ENCODE measurements around the gene ITGB3.
"Not testable (repeated sequence)": the region's sequence is repeated elsewhere in the genome, so short reads cannot be mapped to it uniquely, and the experiment has no call there.

ITGB3 gene

DNA sequence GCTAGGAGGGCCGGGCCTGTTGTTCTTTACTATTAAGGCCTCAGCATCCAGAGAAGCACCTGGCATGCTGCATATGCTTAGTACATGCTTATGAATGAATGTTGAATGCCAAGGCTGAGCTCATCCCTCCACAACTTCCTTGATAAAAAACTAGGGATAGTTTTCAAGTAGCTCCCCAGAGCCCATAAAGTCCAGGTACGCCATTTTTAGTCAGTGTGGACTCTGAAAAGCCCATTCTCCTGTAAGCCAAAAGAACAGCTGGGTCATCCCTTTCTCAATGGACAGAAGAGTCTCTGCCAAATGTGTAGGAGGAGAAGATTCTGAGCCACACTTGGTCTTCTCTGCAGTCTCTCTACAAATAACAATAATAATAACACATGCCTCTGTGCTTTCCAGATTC lies 8.9 kb upstream of the ITGB3 start:
- DNase-seq (ENCODE audit: low spot score) = no peak

DNA sequence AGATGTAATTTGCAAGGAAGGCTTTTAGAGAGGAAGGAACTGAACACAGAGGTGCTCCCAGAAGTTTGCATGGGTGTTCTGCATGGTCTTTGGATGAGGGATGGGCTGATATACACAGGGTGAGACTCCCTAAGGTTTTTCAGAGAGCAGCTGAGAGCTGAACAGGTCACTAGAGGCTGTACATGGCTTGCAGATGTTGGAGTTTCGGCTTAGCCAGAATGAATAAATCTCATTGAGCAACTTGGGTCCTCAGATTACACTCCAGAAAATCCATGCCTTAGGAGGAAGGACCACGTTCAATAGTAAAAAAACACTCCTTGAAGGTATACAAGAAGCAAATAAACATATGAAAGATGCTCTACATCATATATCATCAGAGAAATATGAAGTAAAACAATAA lies 7.5 kb upstream of the ITGB3 start:
- no peak for DNase-seq (ENCODE audit: low spot score)

DNA sequence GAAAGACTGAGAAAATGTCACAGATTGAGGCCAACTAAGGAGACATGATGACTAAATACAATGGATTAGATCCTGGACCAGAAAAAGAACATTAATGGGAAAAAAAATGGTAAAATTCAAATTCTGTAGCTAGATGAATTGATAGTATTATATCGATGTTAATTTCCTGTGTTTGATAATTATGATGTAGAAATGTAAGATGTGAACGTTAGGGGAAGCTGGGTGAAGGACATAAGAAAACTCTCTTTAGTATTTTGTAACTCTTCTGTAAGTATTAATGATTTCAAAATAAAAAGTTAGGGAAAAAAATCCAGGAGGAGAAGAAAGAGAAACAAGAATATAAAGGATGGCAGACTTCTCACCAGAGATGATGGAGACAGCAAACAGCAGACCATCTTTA lies 2.8 kb upstream of the ITGB3 start:
- DNase-seq (ENCODE audit: low spot score) = no peak

DNA sequence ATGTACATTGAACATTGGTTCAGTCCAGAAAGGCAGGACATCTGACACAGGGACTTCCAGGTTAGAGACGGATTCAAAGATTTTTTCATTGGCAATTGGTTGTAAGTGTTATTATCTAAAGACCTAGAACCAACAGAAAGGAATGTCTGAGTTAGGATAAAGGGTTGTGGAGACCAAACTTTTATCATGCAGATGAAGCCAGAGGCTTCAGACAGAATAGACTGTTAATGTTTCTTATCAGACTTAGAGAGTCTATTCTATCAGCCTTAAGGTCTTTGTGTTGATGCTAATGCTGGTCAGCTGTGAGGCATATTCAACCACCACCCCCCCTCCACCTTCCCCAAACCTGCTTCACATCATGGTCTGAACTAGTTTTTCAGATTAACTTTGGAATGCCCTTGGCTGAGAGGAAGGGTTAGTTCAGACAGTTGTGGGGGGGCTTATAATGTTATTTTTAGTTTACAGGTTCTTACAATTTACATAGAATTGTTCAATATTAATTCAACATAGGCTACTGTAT lies 2.1 kb upstream of the ITGB3 start:
- no peak for DNase-seq (ENCODE audit: low spot score)

DNA sequence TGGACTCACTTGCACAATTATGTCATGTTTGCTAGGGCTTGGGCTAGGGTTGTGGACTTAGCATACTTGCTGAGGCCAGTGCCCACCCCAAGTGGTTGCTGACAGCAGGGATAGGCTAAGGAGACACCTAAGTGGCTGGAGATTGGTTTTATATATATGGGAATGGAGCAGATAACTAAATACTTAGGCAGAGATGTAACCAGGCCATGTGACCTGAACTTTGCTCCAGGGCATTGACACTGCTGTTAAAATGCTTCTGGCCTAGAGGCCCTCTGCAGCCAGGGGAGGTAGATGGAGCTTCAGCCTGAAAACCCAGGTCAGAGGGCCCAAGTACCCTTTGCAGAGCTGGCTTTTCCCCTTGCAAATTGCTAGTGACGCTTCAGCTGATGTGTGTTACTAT lies 1.4 kb upstream of the ITGB3 start:
- peak; percentile 49 for DNase-seq (ENCODE audit: low spot score)

DNA sequence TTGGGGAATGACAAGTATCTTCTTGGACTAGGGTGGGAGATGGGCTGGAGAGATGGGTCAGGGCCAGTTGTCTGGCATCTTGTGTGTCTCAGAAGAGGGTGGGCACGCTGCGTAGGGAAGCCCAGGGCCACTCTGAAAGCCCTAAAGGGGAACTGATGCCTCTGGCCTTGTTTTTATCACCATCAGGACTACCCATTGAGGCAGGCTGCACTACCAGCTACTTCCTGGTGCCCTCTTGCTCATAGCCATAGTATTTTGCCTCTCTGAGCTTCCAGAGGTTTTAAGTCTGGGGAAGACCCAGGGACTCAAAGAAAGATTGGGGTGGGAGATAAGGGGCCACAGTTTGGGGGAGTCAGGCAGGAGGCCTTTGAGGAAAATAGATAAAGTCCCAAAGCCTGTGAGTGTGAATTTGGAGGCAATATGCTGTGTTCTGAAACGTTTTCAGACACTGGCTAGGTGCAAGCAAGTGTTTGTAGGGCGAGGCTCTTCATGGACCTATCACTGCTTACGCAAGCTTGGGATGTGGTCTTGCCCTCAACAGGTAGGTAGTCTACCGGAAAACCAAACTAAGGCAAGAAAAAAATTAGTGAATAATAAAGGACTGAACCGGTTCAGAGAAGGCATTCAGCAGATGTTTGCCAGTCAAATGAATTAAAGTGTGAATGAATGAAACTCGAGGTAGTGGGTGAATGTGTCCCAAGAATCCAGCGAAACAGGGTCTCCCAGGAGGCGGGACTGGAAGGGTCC lies 688 bp upstream of the ITGB3 start:
- DNase-seq (ENCODE audit: low spot score) = no peak

DNA sequence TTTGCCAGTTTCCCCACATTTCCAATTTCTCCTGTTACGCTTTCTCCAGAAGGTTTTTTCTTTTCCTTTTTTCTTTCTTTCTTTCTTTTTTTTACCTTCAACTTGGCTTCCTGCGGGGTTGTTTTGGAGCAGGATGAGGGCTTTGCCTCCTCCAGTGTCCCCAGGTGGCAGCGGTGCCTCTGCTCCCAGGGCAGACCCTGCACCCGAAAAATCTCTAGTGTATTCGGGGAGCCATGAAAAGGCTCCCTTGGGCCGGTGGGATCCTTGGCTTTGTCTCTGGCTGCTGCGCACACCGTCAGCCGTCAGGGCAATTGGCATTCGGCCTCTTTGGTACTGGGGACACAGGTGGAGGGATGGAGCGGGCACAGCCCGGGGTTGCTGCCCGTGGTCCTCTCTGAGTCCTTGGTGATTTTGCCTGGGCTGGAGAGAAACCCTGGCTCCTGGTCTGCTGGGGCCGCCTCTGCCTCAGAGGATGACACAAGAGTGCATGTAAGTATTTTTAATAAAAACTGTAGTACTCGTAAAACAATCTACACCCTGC lies 846 bp downstream of the ITGB3 start:
- no peak for DNase-seq (ENCODE audit: low spot score)

DNA sequence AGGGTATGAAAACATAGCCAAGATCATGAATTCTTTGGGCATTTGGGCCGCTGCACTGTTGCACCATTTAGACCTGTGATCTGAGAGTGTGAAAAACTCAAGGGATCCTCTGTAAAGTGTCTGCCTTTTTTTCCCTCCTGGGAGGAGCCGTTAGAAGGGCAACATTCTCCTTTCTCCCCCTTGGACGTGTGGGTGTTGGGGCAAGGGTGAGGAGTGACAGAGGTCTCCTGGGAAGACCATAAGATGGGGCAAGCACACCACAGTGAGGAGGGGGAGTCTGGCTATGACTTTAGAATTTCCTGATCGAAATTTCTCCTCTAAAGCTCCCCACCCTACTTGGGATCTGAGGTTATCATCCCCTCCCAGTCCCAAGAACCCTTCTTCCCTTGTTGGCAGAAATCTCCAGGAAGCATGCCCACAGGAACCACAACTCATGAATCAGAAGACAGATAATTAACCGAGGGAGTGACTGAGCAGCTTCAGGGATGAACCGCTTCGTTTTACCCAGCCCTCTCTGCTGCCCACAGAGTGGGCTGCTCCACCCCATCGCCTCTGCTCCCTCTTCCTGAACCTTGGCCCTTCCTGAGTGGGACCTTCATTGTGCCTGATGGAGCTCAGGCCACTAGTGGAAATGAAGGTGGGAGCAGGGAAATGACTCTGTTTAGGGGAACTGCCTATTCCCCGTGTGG lies 4.2 kb downstream of the ITGB3 start:
- no peak for DNase-seq (ENCODE audit: low spot score)

DNA sequence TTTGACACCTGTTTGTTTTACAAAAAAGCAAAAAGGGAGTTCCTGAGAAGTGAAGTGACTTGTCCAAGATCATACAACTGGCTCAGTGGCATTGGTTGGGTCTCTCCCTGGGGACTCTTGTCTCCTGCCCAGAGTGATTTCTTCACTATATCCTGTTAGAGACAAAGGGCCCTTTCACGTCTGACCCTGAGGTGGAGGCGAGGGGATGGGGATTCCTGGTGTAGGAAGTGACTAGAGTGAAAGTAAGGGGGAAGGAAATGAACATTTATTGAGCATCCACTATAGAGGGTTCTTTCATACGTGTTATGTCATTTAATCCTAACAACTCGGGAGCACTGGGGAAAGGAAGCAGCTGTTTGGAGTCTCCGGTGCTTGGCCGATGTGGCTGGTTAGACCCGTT lies 9.0 kb downstream of the ITGB3 start:
- DNase-seq (ENCODE audit: low spot score) = no peak

DNA sequence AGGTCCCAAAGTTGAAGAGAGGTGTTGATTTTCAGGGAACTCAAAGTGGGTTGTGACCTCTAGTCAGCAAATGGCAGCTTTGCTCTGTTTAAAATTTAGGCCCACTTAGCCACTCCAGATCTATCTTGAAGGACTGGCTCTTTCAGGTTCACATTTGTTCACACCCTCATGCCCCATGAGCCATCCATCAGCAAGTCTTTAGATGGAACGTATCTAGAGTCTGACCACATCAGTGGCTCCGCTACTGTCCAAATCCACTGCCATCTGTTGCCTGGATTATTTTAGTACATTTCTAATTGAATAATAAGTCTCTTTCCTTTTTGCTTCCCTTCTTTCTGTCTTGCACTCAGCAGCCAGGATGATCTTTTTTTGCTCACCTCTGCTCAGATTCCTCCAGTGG lies 10.5 kb downstream of the ITGB3 start:
- no peak for DNase-seq (ENCODE audit: low spot score)

DNA sequence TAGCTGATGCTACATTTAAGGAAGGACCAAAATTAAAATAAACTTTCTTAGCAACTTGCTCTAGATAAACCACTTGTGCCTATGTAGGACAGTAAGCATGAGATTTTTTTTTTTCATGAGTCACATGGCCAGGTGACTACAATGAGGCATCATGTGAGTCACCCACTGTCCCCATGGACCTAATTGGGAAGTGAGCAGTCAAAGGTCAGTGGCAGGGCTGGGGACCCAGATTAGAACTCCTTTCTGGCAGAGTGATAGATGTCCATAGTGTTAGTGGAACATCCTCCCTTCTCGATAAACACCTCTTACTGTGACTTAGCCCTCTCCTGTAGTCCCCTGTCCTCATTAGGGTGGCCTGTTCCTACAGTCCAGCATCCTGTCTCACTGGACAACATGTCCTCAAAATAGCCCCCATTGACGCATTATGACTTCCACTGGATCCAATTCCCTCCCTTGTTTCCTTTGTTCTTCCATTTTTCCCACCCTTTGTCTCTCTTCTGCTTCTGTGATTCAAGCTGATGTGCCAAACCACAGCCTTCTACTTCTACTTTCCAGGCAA lies 12.4 kb downstream of the ITGB3 start:
- DNase-seq (ENCODE audit: low spot score) = no peak

DNA sequence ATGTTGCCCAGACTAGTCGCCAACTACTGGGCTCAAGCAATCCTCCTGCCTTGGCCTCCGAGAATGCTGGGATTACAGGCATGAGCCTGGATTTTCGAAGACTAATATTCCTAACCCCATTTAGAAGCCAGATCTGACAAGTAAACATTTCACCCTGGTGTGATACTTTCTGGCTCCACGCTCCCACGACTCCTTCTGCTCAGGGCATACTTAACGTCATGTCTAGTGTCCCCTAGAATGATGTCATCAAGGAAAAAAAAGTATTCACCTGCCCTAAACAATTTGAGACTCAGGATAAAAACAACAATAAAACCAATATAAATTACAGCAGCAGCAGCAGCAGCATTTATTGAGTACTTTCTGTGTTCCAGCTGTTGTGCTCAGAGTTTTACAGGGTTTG lies 13.2 kb downstream of the ITGB3 start:
- no peak for DNase-seq (ENCODE audit: low spot score)

DNA sequence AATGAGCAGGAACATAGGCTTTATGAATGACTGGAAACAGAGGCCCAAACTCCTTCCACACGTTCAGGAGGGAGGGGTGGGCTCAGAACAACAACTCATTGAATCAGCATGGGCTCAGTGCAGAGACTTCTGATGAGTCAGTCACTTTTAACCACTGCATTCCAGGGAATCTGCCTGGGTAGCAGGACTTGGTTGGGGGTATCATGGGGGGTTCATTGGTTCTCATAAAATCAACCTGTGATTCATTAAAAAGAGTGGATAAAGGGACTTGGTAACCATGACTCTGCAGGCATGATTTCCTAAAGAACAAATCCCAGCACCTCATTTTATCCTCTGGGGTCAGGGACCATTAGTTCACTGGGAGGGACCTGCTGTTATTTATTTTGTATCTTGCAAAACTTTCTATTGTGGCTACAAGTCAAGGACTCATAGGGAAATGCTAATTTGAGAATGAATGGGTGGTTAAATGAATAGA lies 13.8 kb downstream of the ITGB3 start:
- DNase-seq (ENCODE audit: low spot score) = no peak

DNA sequence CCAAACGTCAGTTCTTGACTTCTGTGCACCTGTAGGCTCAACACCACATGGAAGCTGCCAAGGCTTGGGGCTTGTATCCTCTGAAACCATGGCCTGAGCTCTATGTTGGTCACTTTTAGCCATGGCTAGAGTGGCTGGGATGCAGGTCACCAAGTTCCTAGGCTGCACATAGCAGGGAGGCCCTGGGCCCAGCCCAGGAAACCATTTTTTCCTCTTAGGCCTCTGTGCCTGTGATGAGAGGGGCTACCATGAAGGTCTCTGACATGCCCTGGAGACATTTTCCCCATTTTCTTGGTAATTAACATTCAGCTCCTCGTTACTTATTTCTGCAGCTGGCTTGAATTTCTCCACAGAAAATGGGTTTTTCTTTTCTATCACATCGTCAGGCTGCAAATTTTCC lies 15.3 kb downstream of the ITGB3 start:
- not testable (repeated sequence) for DNase-seq (ENCODE audit: low spot score)

DNA sequence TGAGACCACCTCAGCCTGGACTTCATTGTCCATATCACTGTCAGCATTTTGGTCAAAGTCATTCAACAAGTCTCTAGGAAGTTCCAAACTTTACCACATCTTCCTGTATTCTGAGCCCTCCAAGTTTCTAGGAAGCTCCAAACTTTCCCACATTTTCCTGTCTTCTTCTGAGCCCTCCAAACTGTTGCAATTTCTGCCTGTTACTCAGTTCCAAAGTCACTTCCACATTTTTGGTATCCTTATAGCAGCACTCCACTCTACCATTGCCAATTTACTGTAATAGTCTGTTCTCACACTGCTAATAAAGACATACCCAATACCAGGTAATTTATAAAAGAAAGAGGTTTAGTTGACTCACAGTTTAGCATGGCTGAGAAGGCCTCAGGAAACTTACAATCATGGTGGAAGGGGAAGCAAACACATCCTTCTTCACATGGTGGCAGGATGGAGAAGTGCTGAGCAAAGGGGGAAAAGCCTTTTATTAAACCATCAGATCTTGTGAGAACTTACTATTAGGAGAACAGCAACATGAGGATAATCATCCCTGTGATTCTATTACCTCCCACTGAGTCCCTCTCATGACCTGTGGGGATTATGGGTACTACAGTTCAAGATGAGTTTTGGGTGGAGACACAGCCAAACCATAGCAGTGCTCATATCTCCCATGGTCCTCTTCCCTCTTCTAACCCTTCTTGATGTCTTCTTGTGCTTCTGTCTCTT lies 16.1 kb downstream of the ITGB3 start:
- DNase-seq (ENCODE audit: low spot score) = not testable (repeated sequence)

DNA sequence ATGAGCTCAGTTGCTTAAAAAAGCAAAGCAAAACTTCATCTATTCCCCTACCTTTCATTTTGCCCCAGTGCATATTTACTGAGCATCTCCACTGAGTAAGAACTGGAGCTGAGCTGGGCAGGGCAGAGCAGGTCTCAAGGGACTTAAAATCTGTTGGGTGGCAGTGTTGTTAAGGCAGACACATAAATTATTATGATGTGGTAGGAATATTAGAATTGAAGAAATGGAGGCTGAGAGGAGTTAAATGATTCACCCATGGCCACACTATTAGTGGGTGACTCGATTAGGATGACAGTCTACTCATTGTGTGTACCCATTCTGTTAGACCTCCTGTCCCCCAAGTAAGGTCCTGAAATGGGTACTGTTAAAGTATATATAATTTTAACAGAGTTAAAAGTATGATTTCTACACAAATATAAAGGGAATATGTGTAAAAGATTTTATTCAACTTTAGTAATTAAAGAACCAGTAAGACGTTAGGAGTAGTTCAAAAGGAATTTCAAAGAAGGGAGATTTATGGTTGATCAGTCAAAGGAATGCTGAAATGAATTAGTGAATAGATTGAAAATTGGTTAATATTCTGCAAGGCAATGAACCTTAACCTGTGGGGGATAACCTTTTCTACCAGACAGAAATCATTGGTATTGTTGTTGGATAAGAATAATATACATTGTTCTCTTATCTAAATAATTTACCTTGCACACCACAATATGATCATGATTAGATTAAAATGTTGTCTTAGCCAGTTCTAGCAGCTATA lies 17.5 kb downstream of the ITGB3 start:
- DNase-seq (ENCODE audit: low spot score) = no peak

DNA sequence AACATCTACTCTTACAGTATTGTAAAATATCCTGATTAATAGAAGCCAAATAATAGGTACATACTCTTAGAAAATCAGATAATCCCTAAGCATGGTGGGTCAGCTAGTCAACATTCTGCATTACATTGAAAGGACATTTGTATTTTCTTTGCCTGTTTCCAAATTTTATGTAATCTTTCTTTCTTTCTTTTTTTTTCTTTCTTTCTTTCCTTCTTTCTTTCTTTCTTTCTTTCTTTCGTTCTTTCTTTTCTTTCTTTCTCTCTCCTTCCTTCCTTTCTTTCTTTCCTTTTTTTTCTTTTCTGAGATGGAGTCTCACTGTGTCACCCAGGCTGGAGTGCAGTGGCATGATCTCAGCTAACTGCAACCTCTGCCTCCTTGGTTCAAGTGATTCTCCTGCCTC lies 18.9 kb downstream of the ITGB3 start:
- no peak for DNase-seq (ENCODE audit: low spot score)

DNA sequence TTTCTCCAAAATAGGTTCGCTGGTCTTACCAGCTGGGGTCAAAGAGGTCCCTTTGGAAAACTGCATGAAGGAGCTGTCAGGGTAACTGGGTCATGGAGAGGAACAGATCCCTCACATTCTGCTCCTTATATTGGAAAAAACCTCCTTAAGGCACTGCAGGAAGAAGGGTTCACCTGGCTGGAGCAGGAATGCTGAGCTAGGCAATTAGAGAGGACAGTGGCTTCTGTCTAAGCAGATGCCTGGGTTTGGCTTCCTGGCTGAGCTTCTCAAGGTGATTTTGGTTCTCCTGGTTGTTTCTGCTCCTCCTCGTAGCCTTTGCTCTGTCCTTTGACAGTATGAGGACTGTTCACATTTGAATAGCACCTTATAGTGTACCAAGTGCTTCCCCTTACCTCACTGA lies 19.6 kb downstream of the ITGB3 start:
- DNase-seq (ENCODE audit: low spot score) = no peak

DNA sequence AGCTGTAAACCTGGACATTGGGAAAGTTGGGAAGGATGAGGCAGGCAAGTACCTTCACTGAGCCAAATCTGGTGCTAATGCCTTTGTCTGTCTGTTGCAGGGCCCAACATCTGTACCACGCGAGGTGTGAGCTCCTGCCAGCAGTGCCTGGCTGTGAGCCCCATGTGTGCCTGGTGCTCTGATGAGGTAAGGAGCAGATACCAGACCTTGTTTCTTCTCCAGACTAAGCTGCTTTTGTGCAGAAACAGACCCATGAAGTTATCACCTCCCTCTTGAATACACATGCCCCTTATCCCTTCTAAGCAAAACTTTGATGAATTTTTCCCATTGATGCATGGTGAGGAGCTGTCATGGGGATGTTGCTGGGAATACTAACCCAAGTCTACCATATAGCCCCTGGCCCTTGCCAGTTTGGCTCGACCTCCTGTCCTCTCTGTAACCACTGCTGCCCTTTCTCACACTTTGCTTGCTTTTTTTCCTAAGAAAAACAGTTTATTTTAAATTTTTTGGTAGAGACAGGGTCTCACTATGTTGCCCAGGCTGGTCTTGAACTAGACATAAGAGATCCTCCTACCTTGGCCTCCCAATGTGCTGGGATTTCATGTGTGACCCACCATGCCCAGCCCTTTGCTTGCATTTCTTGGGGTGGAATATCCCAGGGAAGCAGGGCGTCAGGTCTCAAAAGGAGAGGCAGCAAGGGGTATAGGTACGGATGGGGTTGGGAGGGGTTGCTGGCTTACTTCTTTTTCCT lies 20.9 kb downstream of the ITGB3 start:
- no peak for DNase-seq (ENCODE audit: low spot score)

DNA sequence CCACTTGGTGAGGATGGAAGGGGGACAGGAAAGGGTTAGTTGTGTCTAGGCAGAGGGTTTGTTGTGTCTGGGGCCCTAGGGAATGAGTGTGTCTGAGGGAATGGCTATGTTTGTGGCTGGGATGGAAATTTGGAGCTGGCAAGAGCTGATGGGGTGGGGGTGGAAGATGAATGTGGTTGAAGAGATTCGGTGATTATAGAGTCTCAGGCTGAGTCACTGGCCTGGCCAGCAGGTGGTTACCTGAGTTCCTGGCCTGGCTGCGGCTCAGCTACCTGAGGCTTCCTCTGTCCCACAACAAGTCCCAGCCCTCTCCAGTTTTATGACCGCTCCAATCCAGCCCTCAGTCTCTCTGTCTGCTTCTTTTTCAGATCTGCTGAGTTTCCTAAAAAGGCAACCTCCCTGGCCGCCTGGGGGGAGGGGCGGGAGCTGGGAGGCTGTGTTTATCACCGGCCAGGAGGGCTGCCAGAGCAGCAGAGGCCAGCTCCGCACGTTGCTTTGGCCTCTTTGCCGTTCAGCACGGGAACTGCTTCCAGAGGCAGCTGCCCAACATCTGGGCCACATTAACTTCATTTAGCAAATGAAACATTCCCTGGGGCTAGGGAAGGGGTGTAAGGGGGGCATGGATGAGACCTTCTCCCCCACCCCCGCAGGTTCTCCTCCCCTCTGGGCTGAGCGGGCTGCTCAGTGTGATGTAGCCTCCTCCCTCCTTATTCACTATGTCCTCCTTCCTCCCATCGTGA lies 21.8 kb downstream of the ITGB3 start:
- no peak for DNase-seq (ENCODE audit: low spot score)

All from HuH-7.5 (cell line).